T-cell (primary cell): ENCODE results near the gene PRADC1. TPM values are rescaled to one million over a fixed set of nuclear protein-coding genes. Genes with fewer than 3 reads are reported as not detected.

ENCODE experiments used
- ATAC-seq, 4 experiments: fragments of 200-7000 bp in 3 of 4; fragments of 150-1000 bp in 1 of 4; cut with Tn5 transposase; replicated peaks in 1 of 4; 1 replicate in 3 of 4; 2 replicates in 1 of 4; pipeline ENCODE4 v1.10.0; 2021; ENCODE audit warnings: moderate library complexity in 3 of 4, mild to moderate bottlenecking in 2 of 4, moderate number of reproducible peaks in 1 of 4
- CTCF ChIA-PET, 2 donors: fragments of 300-600 bp; sonication (Branson Sonifier 250); formaldehyde crosslinking; loops; one replicate each; lab custom pipeline; 2022; ENCODE audit warnings: antibody characterized with exemption in 2 of 2; lab: Charles Lee
- POLR2A ChIA-PET, 2 donors: fragments of 300-600 bp; sonication (Branson Sonifier 250); formaldehyde crosslinking; loops; one replicate each; lab custom pipeline; 2022; ENCODE audit warnings: antibody characterized with exemption in 2 of 2; lab: Charles Lee
- DNase-seq, 35 experiments: peaks; one replicate each; pipeline versions ENCODE4 v3.0.0 to v3.0.0-alpha.2; 2013 to 2023
- H3K27ac ChIP-seq: one replicate; pipeline ENCODE4 v1.5.1; 2013; ENCODE audit warnings: low read length
- H3K27me3 ChIP-seq, 2 experiments: replicated peaks in 1 of 2; 1 replicate in 1 of 2; 2 replicates in 1 of 2; pipeline versions ENCODE4 v1.6.1 to v1.7.0; 2013; ENCODE audit warnings: low read length in 1 of 2, mixed read lengths in 1 of 2; ENCODE audit not compliant: control insufficient read depth in 2 of 2, insufficient read depth in 2 of 2; ENCODE audit errors: extremely low read depth in 1 of 2
- H3K36me3 ChIP-seq, 2 donors: 1 replicate in 1 of 2; 2 replicates in 1 of 2; pipeline versions ENCODE4 v1.6.1 to v1.7.0; 2013; ENCODE audit warnings: low read length in 1 of 2; ENCODE audit not compliant: control insufficient read depth in 2 of 2, insufficient read depth in 1 of 2; ENCODE audit errors: extremely low read depth in 1 of 2
- H3K4me1 ChIP-seq, 2 experiments: 1 replicate in 1 of 2; 2 replicates in 1 of 2; pipeline versions ENCODE4 v1.6.1 to v1.7.0; 2013; ENCODE audit warnings: low read length in 2 of 2, mixed read lengths in 1 of 2; ENCODE audit not compliant: insufficient read depth in 2 of 2, control insufficient read depth in 1 of 2; ENCODE audit errors: extremely low read depth in 1 of 2
- H3K4me3 ChIP-seq, 2 donors: 1 replicate in 1 of 2; 2 replicates in 1 of 2; pipeline versions ENCODE4 v1.5.1 to v1.7.0; 2013; ENCODE audit warnings: mild to moderate bottlenecking in 2 of 2, low read length in 1 of 2, moderate library complexity in 1 of 2; ENCODE audit not compliant: control insufficient read depth in 1 of 2; ENCODE audit errors: extremely low read depth in 1 of 2
- H3K9me3 ChIP-seq: 2 replicates; pipeline ENCODE4 v1.7.0; 2013
- H3K27ac Mint-ChIP-seq, 2 donors: one replicate each; pipeline ENCODE4 v1.8.0; 2020 to 2021; ENCODE audit warnings: mild to moderate bottlenecking in 2 of 2, mixed read lengths in 2 of 2
- H3K27me3 Mint-ChIP-seq, 2 donors: one replicate each; pipeline ENCODE4 v1.8.0; 2021 to 2022; ENCODE audit warnings: mixed read lengths in 2 of 2
- H3K36me3 Mint-ChIP-seq: one replicate; pipeline ENCODE4 v1.8.0; 2021; ENCODE audit warnings: mixed read lengths
- H3K4me1 Mint-ChIP-seq, 3 donors: one replicate each; pipeline ENCODE4 v1.8.0; 2020 to 2022; ENCODE audit warnings: mixed read lengths in 3 of 3, mild to moderate bottlenecking in 1 of 3
- H3K4me3 Mint-ChIP-seq, 3 donors: one replicate each; pipeline ENCODE4 v1.8.0; 2020 to 2022; ENCODE audit warnings: mild to moderate bottlenecking in 3 of 3, mixed read lengths in 3 of 3, moderate library complexity in 3 of 3
- H3K9me3 Mint-ChIP-seq, 3 donors: one replicate each; pipeline ENCODE4 v1.8.0; 2020 to 2022; ENCODE audit warnings: mixed read lengths in 3 of 3
- WGBS: methylation state at CpG from one replicate; pipeline ENCODE4 v1.1.5; 2013; ENCODE audit warnings: missing lambda C conversion rate; ENCODE audit not compliant: insufficient coverage; 5-methylcytosine and 5-hydroxymethylcytosine counted together
- total RNA-seq, 35 experiments: library from RNA in 6 of 35; stranded (reverse) in 6 of 35; fragments of 120-200 nt in 1 of 35; gene quantifications; one replicate each; pipeline versions ENCODE4 v1.2.1 to v1.2.4 and lab custom pipeline; 2013 to 2026

Gene PRADC1
- total RNA-seq, 5 donors from 2014 or later (not counting 1 experiment from before 2014, with no cell fraction given) = 6.1 to 9.9 (median 6.4) TPM

- peak overlapping the region; percentile 40 to 54 for H3K4me3 ChIP-seq
- ChIA-PET CTCF (no interaction called here), POLR2A (no interaction called here)
- Mint-ChIP-seq H3K36me3 (peaks cover 7% of the 10 kb centered on the region), H3K27me3 (no peaks in the 10 kb centered on the region), H3K27ac (peak overlapping the region in 1 of 2 donors; percentile 82), H3K9me3 (no peaks in the 10 kb centered on the region), H3K4me1 (peaks cover 21 to 30% (median 29%) of the 10 kb centered on the region in 3 donors), H3K4me3 (peak overlapping the region; percentile 66 to 77 (median 72))
- no peaks in the 10 kb centered on the region for H3K9me3 ChIP-seq
- H3K27me3 ChIP-seq = no peaks in the 10 kb centered on the region
- H3K36me3 ChIP-seq = peaks cover 3 to 4% of the 10 kb centered on the region in 2 donors
- ATAC-seq = peak; percentile 94 to 96 (median 94)
- peaks cover 3 to 13% of the 10 kb centered on the region in 2 experiments for H3K4me1 ChIP-seq
- DNase-seq = peak; percentile 52 to 88 (median 74)
- no peak overlapping the region for H3K27ac ChIP-seq
- WGBS = 48% methylated on average over 95 of the region's 113 CpGs
Measured at GRCh38 chr2:73268830-73269685, 36.0 kb upstream of the PRADC1 start.

GRCh38 chr2:73268366-73268829 is 35.4 kb upstream of the PRADC1 start:
- 94% methylated on average over 14 of the region's 14 CpGs for WGBS
- Histone ChIP-seq H3K4me3 (peak overlapping the region in 1 of 2 donors; percentile 5), H3K36me3 (peaks cover 5 to 10% of the 10 kb centered on the region in 2 donors), H3K9me3 (no peaks in the 10 kb centered on the region), H3K27ac (no peak overlapping the region), H3K4me1 (peaks cover 3 to 13% of the 10 kb centered on the region in 2 experiments), H3K27me3 (no peaks in the 10 kb centered on the region)
- no peak for DNase-seq
- no peaks in the 10 kb centered on the region for H3K9me3 Mint-ChIP-seq
- peaks cover 7% of the 10 kb centered on the region for H3K36me3 Mint-ChIP-seq
- POLR2A ChIA-PET = no interaction called here
- H3K4me3 Mint-ChIP-seq = peak overlapping the region; percentile 66 to 77 (median 72)
- peak overlapping the region in 1 of 2 donors; percentile 82 for H3K27ac Mint-ChIP-seq
- peaks cover 21 to 30% (median 29%) of the 10 kb centered on the region in 3 donors for H3K4me1 Mint-ChIP-seq
- ATAC-seq = no peak
- CTCF ChIA-PET = interaction anchor here in 1 of 2 donors (0.5 kb wide), 1 partner anchor 77 kb away, joined by 4 read pairs; no protein-coding TSS in a partner anchor
- H3K27me3 Mint-ChIP-seq = no peaks in the 10 kb centered on the region

DNA sequence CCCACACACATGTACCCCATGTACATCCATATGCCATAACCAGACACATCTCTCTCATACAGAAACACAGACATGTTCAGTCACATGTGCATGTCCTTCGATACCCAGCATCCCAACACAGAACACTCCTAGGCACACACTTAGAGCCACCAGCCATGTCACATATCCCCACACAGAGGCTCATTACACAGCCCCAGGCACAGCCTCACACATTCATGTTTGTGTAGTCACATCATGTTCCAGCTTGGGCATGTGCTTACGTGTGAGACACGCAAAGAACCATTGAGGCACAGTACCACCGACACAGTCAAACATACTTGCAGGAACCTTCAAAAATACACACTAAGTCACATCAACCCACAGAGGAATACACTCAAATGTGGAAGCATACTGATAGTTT is 34.0 kb upstream of the PRADC1 start:
- Histone ChIP-seq H3K27me3 (no peaks in the 10 kb centered on the region), H3K36me3 (peaks cover 10 to 11% of the 10 kb centered on the region in 2 donors), H3K9me3 (no peaks in the 10 kb centered on the region), H3K4me1 (peaks cover 3 to 13% of the 10 kb centered on the region in 2 experiments), H3K27ac (no peak overlapping the region), H3K4me3 (no peak overlapping the region)
- no peaks in the 10 kb centered on the region for H3K9me3 Mint-ChIP-seq
- ChIA-PET POLR2A (no interaction called here), CTCF (no interaction called here)
- H3K27ac Mint-ChIP-seq = no peak overlapping the region
- DNase-seq = no peak
- ATAC-seq = no peak
- H3K4me3 Mint-ChIP-seq = peak overlapping the region in 1 of 3 donors; percentile 37
- 100% methylated on average over 4 of the region's 4 CpGs for WGBS
- H3K4me1 Mint-ChIP-seq = peaks cover 21 to 30% (median 29%) of the 10 kb centered on the region in 3 donors
- H3K36me3 Mint-ChIP-seq = peaks cover 7% of the 10 kb centered on the region
- no peaks in the 10 kb centered on the region for H3K27me3 Mint-ChIP-seq

DNA sequence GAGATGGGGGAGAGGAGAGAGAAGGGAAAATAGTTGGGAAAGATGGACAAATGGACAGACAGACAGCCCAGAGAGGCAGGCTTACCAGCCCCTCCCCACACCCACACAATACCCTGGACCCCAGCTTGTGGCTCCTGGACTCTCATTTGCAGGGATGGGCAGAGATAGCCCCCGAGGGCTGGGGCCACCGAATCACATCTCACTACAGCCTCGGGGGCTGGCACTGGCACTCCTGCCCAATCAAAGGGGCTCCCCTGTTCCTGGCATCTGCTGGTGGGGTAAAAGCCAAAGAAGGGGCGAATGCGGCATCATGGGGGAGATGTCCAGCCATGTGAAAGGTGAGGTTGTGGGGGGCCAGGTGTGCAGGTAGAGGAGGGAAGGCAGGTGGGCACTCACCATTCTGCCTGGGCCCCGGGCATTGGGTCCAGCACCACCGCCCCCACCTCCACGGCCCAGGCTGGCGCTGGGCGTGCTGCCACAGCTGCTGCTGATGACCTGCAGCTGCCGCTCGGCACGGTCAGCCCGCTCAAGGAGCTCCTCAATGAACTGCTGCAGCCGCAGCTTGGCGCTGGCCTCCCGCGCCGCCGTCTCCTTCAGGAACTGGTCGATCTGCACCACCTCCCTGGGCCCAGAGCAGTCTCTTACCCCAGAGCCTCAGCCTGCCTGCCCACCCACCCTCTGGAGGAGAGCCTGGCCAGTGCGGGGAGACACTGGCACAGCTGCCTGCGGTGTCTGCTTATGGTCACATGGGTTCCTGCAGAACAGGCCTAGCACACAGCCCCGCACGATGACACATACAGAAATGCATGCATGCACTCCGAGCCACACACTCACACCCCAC is 33.2 kb upstream of the PRADC1 start:
- no peak for DNase-seq
- H3K4me1 ChIP-seq = peaks cover 3 to 13% of the 10 kb centered on the region in 2 experiments
- no peaks in the 10 kb centered on the region for H3K27me3 ChIP-seq
- H3K9me3 Mint-ChIP-seq = no peaks in the 10 kb centered on the region
- no peak overlapping the region for H3K27ac ChIP-seq
- H3K4me1 Mint-ChIP-seq = peaks cover 21 to 29% (median 25%) of the 10 kb centered on the region in 3 donors
- POLR2A ChIA-PET = no interaction called here
- H3K36me3 ChIP-seq = peaks cover 10 to 11% of the 10 kb centered on the region in 2 donors
- H3K9me3 ChIP-seq = no peaks in the 10 kb centered on the region
- no peak overlapping the region for H3K4me3 ChIP-seq
- CTCF ChIA-PET = no interaction called here
- no peak for ATAC-seq
- H3K4me3 Mint-ChIP-seq = no peak overlapping the region
- H3K27me3 Mint-ChIP-seq = no peaks in the 10 kb centered on the region
- H3K36me3 Mint-ChIP-seq = peaks cover 7% of the 10 kb centered on the region
- WGBS = 96% methylated on average over 23 of the region's 26 CpGs
- H3K27ac Mint-ChIP-seq = no peak overlapping the region

- DNase-seq (no peak), ATAC-seq (no peak)
- H3K27me3 Mint-ChIP-seq = no peaks in the 10 kb centered on the region
- H3K4me3 Mint-ChIP-seq = no peak overlapping the region
- peaks cover 3 to 13% of the 10 kb centered on the region in 2 experiments for H3K4me1 ChIP-seq
- H3K4me3 ChIP-seq = no peak overlapping the region
- H3K27ac ChIP-seq = no peak overlapping the region
- no peak overlapping the region for H3K27ac Mint-ChIP-seq
- H3K4me1 Mint-ChIP-seq = peaks cover 19 to 29% (median 25%) of the 10 kb centered on the region in 3 donors
- H3K9me3 Mint-ChIP-seq = no peaks in the 10 kb centered on the region
- H3K9me3 ChIP-seq = no peaks in the 10 kb centered on the region
- CTCF ChIA-PET = interaction anchor here in 1 of 2 donors (0.5 kb wide), 1 partner anchor 398 kb away, joined by 3 read pairs; no protein-coding TSS in a partner anchor
- 95% methylated on average over 26 of the region's 28 CpGs for WGBS
- peaks cover 10 to 11% of the 10 kb centered on the region in 2 donors for H3K36me3 ChIP-seq
- peaks cover 7% of the 10 kb centered on the region for H3K36me3 Mint-ChIP-seq
- no peaks in the 10 kb centered on the region for H3K27me3 ChIP-seq
- POLR2A ChIA-PET = no interaction called here
Measured at GRCh38 chr2:73265298-73266060, 32.4 kb upstream of the PRADC1 start.
